ENCODE data around the gene CLSTN1.

CLSTN1 gene

DNA sequence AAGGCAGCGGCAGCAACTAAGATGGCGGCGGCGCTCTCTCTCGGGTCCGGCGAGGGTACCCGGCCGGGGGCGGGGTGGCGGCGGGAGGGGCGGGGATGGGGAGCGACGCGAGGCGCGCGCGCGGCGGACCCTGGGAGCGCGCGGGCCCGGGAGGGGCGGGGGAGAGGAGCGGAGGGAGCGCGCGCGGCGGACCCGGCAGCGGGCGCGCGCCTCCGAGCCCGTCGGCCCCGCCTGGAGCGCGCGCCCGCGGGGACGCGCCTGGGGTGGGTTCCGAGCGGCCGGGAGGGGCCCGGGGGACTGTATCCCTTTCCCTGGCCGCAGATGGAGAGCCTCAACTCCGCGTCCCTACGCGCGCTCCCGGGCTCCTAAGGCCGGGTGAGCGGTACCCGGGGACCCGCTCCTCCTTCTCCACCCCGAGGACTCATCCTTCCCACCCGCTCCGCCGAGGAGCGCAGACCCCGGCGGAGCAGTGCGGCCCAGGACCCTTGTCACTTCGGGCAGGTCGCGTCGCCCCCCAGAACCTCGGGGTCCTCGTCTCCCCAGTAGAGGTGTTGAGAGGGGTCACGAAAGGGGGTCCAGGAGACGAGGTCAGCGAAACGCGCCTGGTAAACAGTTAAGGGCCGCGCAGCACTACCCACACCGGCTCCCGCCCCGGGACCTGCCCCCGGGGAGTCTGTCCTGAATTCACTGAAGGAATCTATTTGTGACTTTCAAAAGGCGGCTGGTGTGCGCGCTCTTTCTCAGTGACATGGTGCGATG is at the start of gene CLSTN1:
Gene CLSTN1, minus strand, starts transcription at position 23 of the 759 bp plus-strand sequence. CDS start 232 bp downstream, outside the sequence.
- in situ Hi-C loops (cut with HindIII; ENCODE audit: low pct_ligation_motif_present, low pct_unique_long_range_greater_than_20kb, low sequenced_read_pairs) = no loop called here
- DNase-seq = peak; percentile 88

GRCh38 chr1:9873385-9873784 is 49.6 kb upstream of the CLSTN1 start:
- in situ Hi-C loops (cut with HindIII; ENCODE audit: low pct_ligation_motif_present, low pct_unique_long_range_greater_than_20kb, low sequenced_read_pairs) = no loop called here
- no peak for DNase-seq

- in situ Hi-C loops (cut with HindIII; ENCODE audit: low pct_ligation_motif_present, low pct_unique_long_range_greater_than_20kb, low sequenced_read_pairs) = no loop called here
- DNase-seq = no peak
Measured at GRCh38 chr1:9872430-9873165, 48.8 kb upstream of the CLSTN1 start.

- in situ Hi-C loops (cut with HindIII; ENCODE audit: low pct_ligation_motif_present, low pct_unique_long_range_greater_than_20kb, low sequenced_read_pairs) = no loop called here
- no peak for DNase-seq
Measured at GRCh38 chr1:9871707-9872425, 48.1 kb upstream of the CLSTN1 start.

DNA sequence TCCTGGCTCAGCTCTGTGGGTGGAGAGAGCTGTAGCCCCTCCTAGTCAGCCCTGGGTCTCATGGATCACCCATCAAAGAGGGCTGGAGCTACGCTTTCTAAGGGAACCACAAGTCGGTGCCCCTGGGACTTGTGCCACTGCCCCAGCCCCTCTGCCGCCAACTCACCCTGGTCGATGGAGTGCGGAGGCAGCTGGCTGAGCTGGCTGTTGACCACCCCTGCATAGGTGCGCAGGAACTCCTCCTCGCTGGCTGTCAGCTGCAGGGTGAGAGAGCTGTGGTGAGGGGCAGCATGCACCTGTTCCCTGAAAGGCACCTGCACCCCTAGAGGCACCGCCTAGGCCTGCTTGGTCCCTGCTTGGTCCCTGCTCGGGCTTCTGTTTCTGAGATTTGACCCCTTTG is 47.3 kb upstream of the CLSTN1 start:
- in situ Hi-C loops (cut with HindIII; ENCODE audit: low pct_ligation_motif_present, low pct_unique_long_range_greater_than_20kb, low sequenced_read_pairs) = no loop called here
- DNase-seq = no peak

- in situ Hi-C loops (cut with HindIII; ENCODE audit: low pct_ligation_motif_present, low pct_unique_long_range_greater_than_20kb, low sequenced_read_pairs) = no loop called here
- no peak for DNase-seq
Measured at GRCh38 chr1:9870572-9870971, 46.8 kb upstream of the CLSTN1 start.

GRCh38 chr1:9869831-9870251 is 46.1 kb upstream of the CLSTN1 start:
- DNase-seq = no peak
- in situ Hi-C loops (cut with HindIII; ENCODE audit: low pct_ligation_motif_present, low pct_unique_long_range_greater_than_20kb, low sequenced_read_pairs) = no loop called here

GRCh38 chr1:9868244-9868590 is 44.5 kb upstream of the CLSTN1 start:
- in situ Hi-C loops (cut with HindIII; ENCODE audit: low pct_ligation_motif_present, low pct_unique_long_range_greater_than_20kb, low sequenced_read_pairs) = no loop called here
- no peak for DNase-seq

- peak; percentile 66 for DNase-seq
- in situ Hi-C loops (cut with HindIII; ENCODE audit: low pct_ligation_motif_present, low pct_unique_long_range_greater_than_20kb, low sequenced_read_pairs) = no loop called here
Measured at GRCh38 chr1:9867408-9868243, 43.9 kb upstream of the CLSTN1 start.

DNA sequence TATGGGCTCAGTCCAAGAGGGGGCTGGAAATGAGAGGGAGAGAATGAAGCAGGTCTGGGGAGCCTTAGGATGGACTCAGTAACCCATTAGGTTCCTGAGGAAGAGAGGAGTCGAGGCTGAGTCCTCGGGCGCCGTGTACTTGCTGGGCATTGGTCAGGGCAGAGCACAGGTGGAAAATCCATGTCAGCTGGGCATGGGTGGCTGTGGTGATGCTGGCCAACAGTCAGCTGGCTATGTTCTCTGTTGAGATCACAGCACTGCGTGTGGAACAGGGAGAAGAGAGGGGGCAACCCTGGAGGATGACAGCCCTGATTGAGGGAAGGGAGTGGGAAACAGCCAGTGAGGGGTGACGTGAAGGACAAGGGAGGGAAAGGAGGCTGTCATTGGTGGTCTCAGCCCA is 43.1 kb upstream of the CLSTN1 start:
- in situ Hi-C loops (cut with HindIII; ENCODE audit: low pct_ligation_motif_present, low pct_unique_long_range_greater_than_20kb, low sequenced_read_pairs) = no loop called here
- no peak for DNase-seq

- in situ Hi-C loops (cut with HindIII; ENCODE audit: low pct_ligation_motif_present, low pct_unique_long_range_greater_than_20kb, low sequenced_read_pairs) = no loop called here
- no peak for DNase-seq
Measured at GRCh38 chr1:9865724-9866123, 42.0 kb upstream of the CLSTN1 start.

GRCh38 chr1:9863371-9863770 is 39.6 kb upstream of the CLSTN1 start:
- no peak for DNase-seq
- in situ Hi-C loops (cut with HindIII; ENCODE audit: low pct_ligation_motif_present, low pct_unique_long_range_greater_than_20kb, low sequenced_read_pairs) = no loop called here

GRCh38 chr1:9861360-9861759 is 37.6 kb upstream of the CLSTN1 start:
- in situ Hi-C loops (cut with HindIII; ENCODE audit: low pct_ligation_motif_present, low pct_unique_long_range_greater_than_20kb, low sequenced_read_pairs) = no loop called here
- DNase-seq = no peak

GRCh38 chr1:9860887-9861286 is 37.1 kb upstream of the CLSTN1 start:
- no peak for DNase-seq
- in situ Hi-C loops (cut with HindIII; ENCODE audit: low pct_ligation_motif_present, low pct_unique_long_range_greater_than_20kb, low sequenced_read_pairs) = no loop called here

- DNase-seq = no peak
- in situ Hi-C loops (cut with HindIII; ENCODE audit: low pct_ligation_motif_present, low pct_unique_long_range_greater_than_20kb, low sequenced_read_pairs) = no loop called here
Measured at GRCh38 chr1:9859281-9860014, 35.7 kb upstream of the CLSTN1 start.

DNA sequence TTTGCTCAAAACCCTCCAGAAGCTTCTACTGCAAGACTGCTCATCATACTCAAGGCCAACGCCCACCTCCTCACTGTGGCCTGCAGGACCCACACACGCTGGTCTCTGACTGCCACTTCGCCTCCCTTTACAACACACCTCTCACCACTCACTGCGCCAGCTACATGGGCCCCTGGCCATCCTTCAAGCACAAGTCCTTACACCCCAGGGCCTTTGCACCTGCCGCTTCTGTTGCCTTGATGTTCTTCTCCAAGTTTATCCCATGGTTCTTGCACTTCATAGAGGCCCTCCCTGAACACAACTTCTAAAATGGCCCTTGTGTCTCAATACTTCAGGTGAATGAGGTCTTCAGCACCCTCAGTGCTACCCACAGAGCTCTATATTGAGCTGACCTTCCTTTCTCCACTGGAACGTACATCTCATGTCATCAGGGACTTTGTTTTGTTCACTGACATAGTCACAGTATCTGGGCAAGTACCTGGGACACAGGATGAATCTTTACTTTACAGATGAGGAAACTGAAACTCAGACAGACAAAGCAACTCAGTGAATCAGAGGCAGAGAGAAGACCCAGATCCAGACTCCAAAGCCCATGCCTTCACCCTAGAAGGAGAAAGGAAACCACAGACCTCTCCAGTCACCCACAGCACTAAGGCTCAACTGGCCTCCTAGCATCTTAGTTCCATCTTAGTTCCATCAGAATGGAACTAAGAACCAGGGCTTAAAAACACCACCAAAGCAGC is 34.7 kb upstream of the CLSTN1 start:
- no peak for DNase-seq
- in situ Hi-C loops (cut with HindIII; ENCODE audit: low pct_ligation_motif_present, low pct_unique_long_range_greater_than_20kb, low sequenced_read_pairs) = no loop called here

GRCh38 chr1:9855186-9855585 is 31.4 kb upstream of the CLSTN1 start:
- no peak for DNase-seq
- in situ Hi-C loops (cut with HindIII; ENCODE audit: low pct_ligation_motif_present, low pct_unique_long_range_greater_than_20kb, low sequenced_read_pairs) = no loop called here

- DNase-seq = no peak
- in situ Hi-C loops (cut with HindIII; ENCODE audit: low pct_ligation_motif_present, low pct_unique_long_range_greater_than_20kb, low sequenced_read_pairs) = no loop called here
Measured at GRCh38 chr1:9853249-9853595, 29.5 kb upstream of the CLSTN1 start.
